ENCODE measurements around the gene RNU1-1.
"Not testable (repeated sequence)": the region's sequence is repeated elsewhere in the genome, so short reads cannot be mapped to it uniquely, and the experiment has no call there.

RNU1-1 gene

DNA sequence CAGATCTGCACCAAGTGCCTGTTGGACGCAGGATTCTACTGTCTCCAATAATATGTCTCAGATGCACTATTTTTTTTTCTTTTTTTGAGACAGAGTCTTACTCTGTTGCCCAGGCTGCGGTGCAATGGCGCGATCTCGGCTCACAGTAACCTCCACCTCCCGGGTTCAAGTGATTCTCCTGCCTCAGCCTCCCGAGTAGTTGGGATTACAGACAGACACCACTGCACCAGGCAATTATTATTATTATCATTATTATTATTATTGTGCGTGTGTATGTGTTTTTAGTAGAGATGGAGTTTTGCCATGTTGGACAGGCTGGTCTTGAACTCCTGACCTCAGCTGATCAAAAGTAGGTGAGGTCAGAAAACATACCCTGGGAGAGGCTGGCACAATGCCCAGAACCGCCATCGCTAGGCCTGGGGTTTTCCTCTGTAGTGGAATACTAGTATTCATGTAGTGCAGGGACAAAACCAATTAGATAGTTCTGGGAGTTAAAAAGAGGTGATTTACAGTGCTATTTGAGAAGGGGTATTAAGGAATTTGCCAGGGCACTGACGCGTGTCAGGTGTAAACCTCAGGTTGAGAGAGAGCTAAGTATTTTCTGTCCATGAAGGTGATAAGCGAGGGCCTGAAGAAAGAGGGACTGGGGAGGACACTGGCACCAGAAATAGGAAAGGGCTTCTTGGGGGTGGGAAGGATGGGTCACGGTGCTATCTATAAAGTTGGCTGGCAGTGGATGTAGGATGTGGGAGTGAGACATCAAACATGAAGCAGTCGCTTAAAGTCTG, 1.3 kb downstream of the RNU1-1 start:
- peak in 1 of 2 experiments; percentile 65 for DNase-seq (ENCODE audit: low spot score in 2 of 2)
- in situ Hi-C loops (cut with MboI; ENCODE audit: low sequenced_read_pairs); H3K4me1 ChIP-seq; H3K9me3 ChIP-seq; H3K27me3 ChIP-seq (ENCODE audit: low read depth); H3K4me3 ChIP-seq; H3K36me3 ChIP-seq (replicated peaks): not testable (repeated sequence)

DNA sequence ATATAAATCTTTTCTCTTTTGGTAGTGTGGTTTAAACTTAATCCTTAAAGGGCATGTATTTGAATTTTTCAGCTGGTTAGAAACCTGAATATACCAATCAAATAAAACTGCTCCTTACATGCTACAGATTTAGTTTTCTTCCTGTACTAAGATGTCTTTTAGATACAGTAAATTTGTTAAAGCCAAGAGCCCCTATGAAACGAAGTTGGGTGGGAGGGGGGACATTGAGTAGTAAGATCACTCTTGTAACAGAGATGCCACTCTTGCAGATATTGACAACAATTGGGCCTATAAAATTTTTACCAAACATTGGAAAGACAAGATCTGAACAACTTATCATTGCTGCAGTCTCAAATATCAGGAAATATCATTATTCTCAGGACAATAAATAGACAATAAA, 2.2 kb downstream of the RNU1-1 start:
- H3K36me3 ChIP-seq (replicated peaks); DNase-seq (ENCODE audit: low spot score in 2 of 2); in situ Hi-C loops (cut with MboI; ENCODE audit: low sequenced_read_pairs); H3K4me3 ChIP-seq; H3K9me3 ChIP-seq; H3K4me1 ChIP-seq; H3K27me3 ChIP-seq (ENCODE audit: low read depth): not testable (repeated sequence)

GRCh38 chr1:16508861-16509445, 5.1 kb downstream of the RNU1-1 start:
- H3K36me3 ChIP-seq (replicated peaks); DNase-seq (ENCODE audit: low spot score in 2 of 2); H3K4me1 ChIP-seq; H3K27me3 ChIP-seq (ENCODE audit: low read depth); H3K4me3 ChIP-seq; H3K9me3 ChIP-seq; in situ Hi-C loops (cut with MboI; ENCODE audit: low sequenced_read_pairs): not testable (repeated sequence)

GRCh38 chr1:16506364-16507136, 7.5 kb downstream of the RNU1-1 start:
- H3K9me3 ChIP-seq; H3K27me3 ChIP-seq (ENCODE audit: low read depth); H3K4me3 ChIP-seq; in situ Hi-C loops (cut with MboI; ENCODE audit: low sequenced_read_pairs); H3K36me3 ChIP-seq (replicated peaks); H3K4me1 ChIP-seq: not testable (repeated sequence)
- peak; percentile 61 to 85 for DNase-seq (ENCODE audit: low spot score in 2 of 2)

DNA sequence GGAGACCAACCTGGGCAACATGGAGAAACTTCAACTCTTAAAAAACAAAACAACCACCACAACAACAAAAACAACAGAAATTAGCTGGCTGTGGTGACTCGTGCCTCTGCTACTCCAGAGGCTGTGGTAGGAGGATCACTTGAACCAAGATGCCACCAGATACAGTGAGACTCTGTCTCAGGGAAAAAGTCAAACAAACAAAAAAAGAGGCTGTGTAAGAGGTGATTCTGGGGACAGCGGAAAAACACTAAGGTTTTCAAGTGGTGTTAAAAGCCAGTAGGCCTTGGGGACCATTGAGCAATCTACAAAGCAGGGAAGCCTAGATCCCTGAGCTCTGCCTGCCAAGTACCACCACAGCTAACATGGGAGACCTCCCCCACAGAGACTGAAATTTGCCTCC, 8.2 kb downstream of the RNU1-1 start:
- H3K27me3 ChIP-seq (ENCODE audit: low read depth); H3K4me3 ChIP-seq; H3K4me1 ChIP-seq; in situ Hi-C loops (cut with MboI; ENCODE audit: low sequenced_read_pairs); H3K36me3 ChIP-seq (replicated peaks); DNase-seq (ENCODE audit: low spot score in 2 of 2); H3K9me3 ChIP-seq: not testable (repeated sequence)

- Histone ChIP-seq H3K9me3 (peaks cover 5% of the 10 kb centered on the region; the same call in 1 of the 2 replicates), H3K27me3 (ENCODE audit: low read depth) (no peaks in the 10 kb centered on the region), H3K4me3 (no peak overlapping the region), H3K36me3 (replicated peaks) (no peaks in the 10 kb centered on the region), H3K4me1 (peaks cover 5% of the 10 kb centered on the region; the same call in 1 of the 2 replicates)
- in situ Hi-C loops (cut with MboI; ENCODE audit: low sequenced_read_pairs) = no loop called here
- no peak for DNase-seq (ENCODE audit: low spot score in 2 of 2)
Observed at GRCh38 chr1:16503494-16503893, 10.6 kb downstream of the RNU1-1 start.

DNA sequence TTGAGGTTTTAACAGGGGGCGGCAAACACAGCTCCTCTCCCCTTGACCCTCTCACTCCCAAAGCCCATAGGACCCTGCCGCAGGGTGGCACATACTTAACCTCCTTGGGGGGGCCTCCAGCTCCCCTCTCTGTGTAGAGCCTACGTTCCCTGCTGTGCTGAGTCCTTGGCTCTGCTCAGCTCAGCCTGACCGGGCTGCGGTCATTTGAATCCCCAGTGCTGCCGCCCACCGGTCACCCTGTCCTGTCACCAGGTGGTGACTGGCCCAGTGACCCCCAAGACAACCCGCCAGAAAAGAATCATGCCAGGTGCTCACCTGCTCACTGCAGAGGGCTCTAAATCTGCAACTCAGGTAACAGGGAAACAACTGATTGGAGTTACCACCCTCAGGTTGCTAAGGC, 12.6 kb downstream of the RNU1-1 start:
- H3K9me3 ChIP-seq; H3K4me1 ChIP-seq; H3K27me3 ChIP-seq (ENCODE audit: low read depth); in situ Hi-C loops (cut with MboI; ENCODE audit: low sequenced_read_pairs); H3K4me3 ChIP-seq; H3K36me3 ChIP-seq (replicated peaks); DNase-seq (ENCODE audit: low spot score in 2 of 2): not testable (repeated sequence)

DNA sequence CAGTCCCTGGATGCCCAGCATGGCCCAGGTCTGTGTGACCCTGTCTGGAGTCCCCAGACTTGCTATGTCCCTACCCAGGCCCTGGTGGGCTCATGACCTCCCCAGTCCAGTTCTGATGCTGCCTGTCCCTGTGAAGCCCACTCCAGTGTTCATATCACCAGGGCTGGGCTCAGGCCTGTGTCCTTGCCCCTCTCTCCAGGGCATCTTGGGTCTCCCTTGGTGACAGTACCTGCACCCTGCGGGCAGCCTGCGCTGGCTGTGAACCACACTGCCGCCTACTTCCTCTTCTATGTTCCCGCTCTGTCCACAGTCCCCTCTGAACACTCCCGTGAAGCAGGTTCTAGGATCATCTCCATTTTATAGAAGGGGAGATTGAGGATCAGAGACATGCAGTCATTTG, 13.1 kb downstream of the RNU1-1 start:
- DNase-seq (ENCODE audit: low spot score in 2 of 2); H3K36me3 ChIP-seq (replicated peaks); H3K4me1 ChIP-seq; H3K4me3 ChIP-seq; H3K27me3 ChIP-seq (ENCODE audit: low read depth); H3K9me3 ChIP-seq; in situ Hi-C loops (cut with MboI; ENCODE audit: low sequenced_read_pairs): not testable (repeated sequence)

DNA sequence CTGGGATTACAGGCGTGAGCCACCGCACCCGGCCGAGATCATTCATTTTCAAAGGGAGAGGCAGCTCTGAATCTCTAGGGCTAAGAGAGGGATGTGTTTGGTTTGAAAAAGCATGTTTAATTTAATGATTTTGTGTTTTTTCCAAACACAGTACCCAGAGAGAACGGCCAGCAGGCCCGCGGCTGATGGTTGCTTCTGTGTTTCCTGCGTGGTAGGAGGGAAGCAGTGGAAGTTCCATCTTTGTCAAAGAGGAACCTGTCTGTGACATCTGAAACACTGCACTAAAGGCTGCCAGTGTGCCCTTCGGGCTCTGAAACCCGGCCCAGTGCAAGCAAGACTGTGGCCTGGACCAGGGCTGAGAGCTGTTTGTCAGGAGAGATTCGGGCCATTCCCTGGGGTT, 13.6 kb downstream of the RNU1-1 start:
- in situ Hi-C loops (cut with MboI; ENCODE audit: low sequenced_read_pairs); H3K36me3 ChIP-seq (replicated peaks); H3K4me1 ChIP-seq; H3K9me3 ChIP-seq; DNase-seq (ENCODE audit: low spot score in 2 of 2); H3K27me3 ChIP-seq (ENCODE audit: low read depth); H3K4me3 ChIP-seq: not testable (repeated sequence)

GRCh38 chr1:16498573-16499413, 15.3 kb downstream of the RNU1-1 start:
- Histone ChIP-seq H3K4me1 (peaks cover 5% of the 10 kb centered on the region; the same call in 1 of the 2 replicates), H3K4me3 (peak overlapping the region; percentile 53), H3K36me3 (replicated peaks) (no peaks in the 10 kb centered on the region), H3K9me3 (no peaks in the 10 kb centered on the region), H3K27me3 (ENCODE audit: low read depth) (no peaks in the 10 kb centered on the region)
- in situ Hi-C loops (cut with MboI; ENCODE audit: low sequenced_read_pairs) = loop anchor here (10.0 kb wide), 1 partner anchor 126 kb away; no protein-coding TSS in a partner anchor
- DNase-seq (ENCODE audit: low spot score in 2 of 2) = peak; percentile 76 to 95

- H3K36me3 ChIP-seq (replicated peaks); H3K9me3 ChIP-seq; H3K4me1 ChIP-seq; DNase-seq (ENCODE audit: low spot score in 2 of 2); H3K27me3 ChIP-seq (ENCODE audit: low read depth): not testable (repeated sequence)
- peak overlapping the region; percentile 53 for H3K4me3 ChIP-seq
- in situ Hi-C loops (cut with MboI; ENCODE audit: low sequenced_read_pairs) = loop anchor here (10.0 kb wide), 1 partner anchor 127 kb away; no protein-coding TSS in a partner anchor
Observed at GRCh38 chr1:16498047-16498446, 16.0 kb downstream of the RNU1-1 start.

DNA sequence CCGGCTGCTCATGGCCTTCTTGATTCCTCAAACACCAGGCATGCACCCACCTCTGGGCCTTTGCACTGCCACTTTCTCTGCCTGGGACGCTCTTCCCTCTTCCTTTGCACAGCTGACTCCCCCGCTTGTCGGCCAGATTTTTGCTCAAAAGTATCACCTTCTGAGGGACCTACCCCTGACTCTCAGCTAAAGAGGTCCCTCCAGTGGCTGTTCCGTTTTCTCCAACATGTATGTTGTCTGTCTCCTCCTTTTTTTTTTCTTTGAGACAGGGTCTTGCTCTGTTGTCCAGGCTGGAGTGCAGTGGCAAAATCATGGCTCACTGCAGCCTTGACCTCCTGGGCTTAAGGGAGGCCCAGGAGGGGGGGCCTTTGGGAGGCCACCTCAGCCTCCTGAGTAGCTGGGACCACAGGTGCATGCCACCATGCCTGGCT, 16.6 kb downstream of the RNU1-1 start:
- not testable (repeated sequence) for DNase-seq (ENCODE audit: low spot score in 2 of 2); H3K9me3 ChIP-seq; H3K4me1 ChIP-seq; H3K4me3 ChIP-seq; H3K36me3 ChIP-seq (replicated peaks); H3K27me3 ChIP-seq (ENCODE audit: low read depth)
- in situ Hi-C loops (cut with MboI; ENCODE audit: low sequenced_read_pairs) = loop anchor here (10.0 kb wide), 1 partner anchor 127 kb away; no protein-coding TSS in a partner anchor

DNA sequence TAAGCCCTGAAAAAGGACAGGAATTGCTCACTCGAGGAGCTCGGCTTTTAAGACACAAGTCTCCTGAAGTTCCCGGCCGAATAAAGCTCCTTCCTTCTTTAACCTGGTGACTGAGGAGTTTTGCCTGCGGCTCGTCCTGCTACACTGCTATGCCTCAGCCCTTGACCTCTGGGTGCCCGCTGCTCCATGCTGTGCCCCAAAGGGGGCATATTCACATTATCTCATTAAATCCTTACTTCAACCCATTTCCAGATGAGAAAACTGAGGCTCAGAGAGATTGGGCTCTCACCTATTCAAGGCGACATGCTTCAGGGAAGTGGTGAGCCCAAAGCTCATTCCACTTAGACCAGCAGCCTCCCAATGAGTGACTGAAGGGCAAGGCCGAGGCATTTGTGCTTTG, 20.4 kb downstream of the RNU1-1 start:
- H3K4me3 ChIP-seq = not testable (repeated sequence)
- in situ Hi-C loops (cut with MboI; ENCODE audit: low sequenced_read_pairs) = loop anchor here (10.0 kb wide), 1 partner anchor 131 kb away; no protein-coding TSS in a partner anchor

More for the DNA sequence above, 20.4 kb downstream of the RNU1-1 start:
- H3K4me1 ChIP-seq; DNase-seq (ENCODE audit: low spot score in 2 of 2); H3K36me3 ChIP-seq (replicated peaks); H3K9me3 ChIP-seq; H3K27me3 ChIP-seq (ENCODE audit: low read depth): not testable (repeated sequence)
